ENCODE measurements around the gene STX3. TPM values are rescaled to one million over a fixed set of nuclear protein-coding genes. Genes with fewer than 3 reads are reported as not detected.

The STX3 gene
- total and polyA plus RNA-seq, 2 experiments from 2014 or later, result 19.0 to 65.5 TPM

DNA sequence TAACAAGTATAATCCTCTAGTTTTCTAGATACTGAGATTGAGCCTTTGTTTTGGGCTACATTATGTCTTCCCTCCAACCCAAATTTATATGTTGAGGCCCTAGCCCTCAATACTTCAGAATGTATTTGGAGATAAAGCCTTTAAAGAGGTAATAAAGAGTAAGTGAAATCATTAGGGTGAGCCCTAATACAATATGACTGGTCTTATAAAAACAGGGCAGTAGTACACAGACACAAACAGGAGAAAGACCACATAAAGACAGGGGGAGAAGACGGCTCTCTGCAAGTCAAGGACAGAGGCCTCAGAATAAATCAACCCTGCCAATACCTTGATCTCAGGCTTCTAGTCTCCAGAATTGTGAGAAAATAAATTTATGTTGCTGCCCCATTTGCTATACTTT is 47.8 kb upstream of the STX3 start:
- Histone ChIP-seq H3K4me1 (ENCODE audit: insufficient read depth) (no peaks in the 10 kb centered on the region), H2AFZ (no peak overlapping the region), H3K79me2 (replicated peaks; ENCODE audit: insufficient read depth) (no peaks in the 10 kb centered on the region), H3K4me2 (no peak overlapping the region), H3K27me3 (ENCODE audit: insufficient read depth) (no peaks in the 10 kb centered on the region), H3K36me3 (ENCODE audit: insufficient read depth) (no peaks in the 10 kb centered on the region), H3K27ac (ENCODE audit: low read depth) (no peak overlapping the region), H3F3A (replicated peaks; ENCODE audit: low read depth) (no peaks in the 10 kb centered on the region), H4K20me1 (replicated peaks; ENCODE audit: insufficient read depth) (no peaks in the 10 kb centered on the region), H3K4me3 (no peak overlapping the region), H3K9me2 (ENCODE audit: insufficient read depth) (0 out of 2 replicates have a peak, but pooled peaks cover 5% of the 10 kb centered on the region)
- H3K27me3 Mint-ChIP-seq (ENCODE audit: insufficient read depth, low read depth, poor library complexity), result peaks cover 1% of the 10 kb centered on the region
- no peak overlapping the region for H3K27ac Mint-ChIP-seq
- no peaks in the 10 kb centered on the region for H3K4me1 Mint-ChIP-seq
- no peaks in the 10 kb centered on the region; the same call in 2 of the 3 replicates for H3K9me3 Mint-ChIP-seq
- TF ChIP-seq JUNB (IDR thresholded peaks at IDR 0.05; ENCODE audit: unreplicated experiment) (no peak), STAT1 (IDR thresholded peaks at IDR 0.05; ENCODE audit: unreplicated experiment) (no peak), EZH2phosphoT487 (IDR thresholded peaks at IDR 0.05; ENCODE audit: unreplicated experiment) (no peak), EZH2 (IDR thresholded peaks at IDR 0.05; ENCODE audit: low read depth, unreplicated experiment) (no peak)
- ATAC-seq, result no peak
- no peak for DNase-seq (ENCODE audit: low spot score)
- no peak overlapping the region for H3K4me3 Mint-ChIP-seq
- no peaks in the 10 kb centered on the region for H3K36me3 Mint-ChIP-seq (ENCODE audit: low read depth)

DNA sequence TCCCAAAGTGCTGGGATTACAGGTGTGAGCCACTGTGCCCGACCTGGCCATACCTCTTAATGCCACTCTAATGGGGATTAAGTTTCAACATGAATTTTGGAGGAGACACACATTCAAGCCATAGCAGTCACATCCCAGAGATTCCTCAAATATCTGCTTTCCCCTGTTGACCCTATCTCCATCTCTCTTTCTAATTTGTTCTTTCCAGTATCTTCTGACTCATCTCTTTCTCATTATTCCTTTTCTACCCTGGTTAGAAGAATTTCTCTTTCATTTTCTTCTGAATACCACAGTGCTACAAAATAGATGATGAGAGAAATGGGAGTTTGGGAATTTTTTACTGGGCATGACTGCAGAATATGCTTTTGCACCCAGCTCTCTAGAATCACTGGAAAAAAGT is 46.6 kb upstream of the STX3 start:
- Mint-ChIP-seq H3K36me3 (ENCODE audit: low read depth) (no peaks in the 10 kb centered on the region), H3K4me1 (no peaks in the 10 kb centered on the region), H3K9me3 (no peaks in the 10 kb centered on the region), H3K27ac (no peak overlapping the region), H3K27me3 (ENCODE audit: insufficient read depth, low read depth, poor library complexity) (peaks cover 1% of the 10 kb centered on the region), H3K4me3 (no peak overlapping the region)
- Histone ChIP-seq H3K27ac (ENCODE audit: low read depth) (no peak overlapping the region), H3K79me2 (replicated peaks; ENCODE audit: insufficient read depth) (no peaks in the 10 kb centered on the region), H3K4me3 (no peak overlapping the region), H2AFZ (no peak overlapping the region), H3K4me2 (no peak overlapping the region), H4K20me1 (replicated peaks; ENCODE audit: insufficient read depth) (no peaks in the 10 kb centered on the region), H3K36me3 (ENCODE audit: insufficient read depth) (no peaks in the 10 kb centered on the region), H3K9me2 (ENCODE audit: insufficient read depth) (0 out of 2 replicates have a peak, but pooled peaks cover 11% of the 10 kb centered on the region), H3K27me3 (ENCODE audit: insufficient read depth) (no peaks in the 10 kb centered on the region), H3K4me1 (ENCODE audit: insufficient read depth) (no peaks in the 10 kb centered on the region), H3F3A (replicated peaks; ENCODE audit: low read depth) (no peaks in the 10 kb centered on the region)
- DNase-seq (ENCODE audit: low spot score) (no peak), ATAC-seq (no peak)
- no peak for TF ChIP-seq STAT1 (IDR thresholded peaks at IDR 0.05; ENCODE audit: unreplicated experiment)
- TF ChIP-seq NANOG (IDR thresholded peaks at IDR 0.05; ENCODE audit: borderline replicate concordance), result no peak
- no peak for TF ChIP-seq CTCF (conservative IDR thresholded peaks at IDR 0.05; ENCODE audit: low read depth in 2 of 2)
- TF ChIP-seq ZNF114 (CRISPR knock-in tag; IDR thresholded peaks at IDR 0.05), result no peak
- no peak for TF ChIP-seq ETS1 (IDR thresholded peaks at IDR 0.05)
- TF ChIP-seq EZH2phosphoT487 (IDR thresholded peaks at IDR 0.05; ENCODE audit: unreplicated experiment), result no peak
- TF ChIP-seq, protein P1, sequence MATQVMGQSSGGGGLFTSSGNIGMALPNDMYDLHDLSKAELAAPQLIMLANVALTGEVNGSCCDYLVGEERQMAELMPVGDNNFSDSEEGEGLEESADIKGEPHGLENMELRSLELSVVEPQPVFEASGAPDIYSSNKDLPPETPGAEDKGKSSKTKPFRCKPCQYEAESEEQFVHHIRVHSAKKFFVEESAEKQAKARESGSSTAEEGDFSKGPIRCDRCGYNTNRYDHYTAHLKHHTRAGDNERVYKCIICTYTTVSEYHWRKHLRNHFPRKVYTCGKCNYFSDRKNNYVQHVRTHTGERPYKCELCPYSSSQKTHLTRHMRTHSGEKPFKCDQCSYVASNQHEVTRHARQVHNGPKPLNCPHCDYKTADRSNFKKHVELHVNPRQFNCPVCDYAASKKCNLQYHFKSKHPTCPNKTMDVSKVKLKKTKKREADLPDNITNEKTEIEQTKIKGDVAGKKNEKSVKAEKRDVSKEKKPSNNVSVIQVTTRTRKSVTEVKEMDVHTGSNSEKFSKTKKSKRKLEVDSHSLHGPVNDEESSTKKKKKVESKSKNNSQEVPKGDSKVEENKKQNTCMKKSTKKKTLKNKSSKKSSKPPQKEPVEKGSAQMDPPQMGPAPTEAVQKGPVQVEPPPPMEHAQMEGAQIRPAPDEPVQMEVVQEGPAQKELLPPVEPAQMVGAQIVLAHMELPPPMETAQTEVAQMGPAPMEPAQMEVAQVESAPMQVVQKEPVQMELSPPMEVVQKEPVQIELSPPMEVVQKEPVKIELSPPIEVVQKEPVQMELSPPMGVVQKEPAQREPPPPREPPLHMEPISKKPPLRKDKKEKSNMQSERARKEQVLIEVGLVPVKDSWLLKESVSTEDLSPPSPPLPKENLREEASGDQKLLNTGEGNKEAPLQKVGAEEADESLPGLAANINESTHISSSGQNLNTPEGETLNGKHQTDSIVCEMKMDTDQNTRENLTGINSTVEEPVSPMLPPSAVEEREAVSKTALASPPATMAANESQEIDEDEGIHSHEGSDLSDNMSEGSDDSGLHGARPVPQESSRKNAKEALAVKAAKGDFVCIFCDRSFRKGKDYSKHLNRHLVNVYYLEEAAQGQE (IDR thresholded peaks at IDR 0.05; ENCODE audit: unreplicated experiment), result no peak
- TF ChIP-seq EZH2 (IDR thresholded peaks at IDR 0.05; ENCODE audit: low read depth, unreplicated experiment), result no peak
- no peak for TF ChIP-seq CREB1 (CRISPR knock-in tag; IDR thresholded peaks at IDR 0.05; ENCODE audit: low read depth)
